Cardiac muscle cell (in vitro differentiated cells and primary cell): ENCODE data around the gene CCDC117. TPM values are rescaled to one million over a fixed set of nuclear protein-coding genes. Genes with fewer than 3 reads are reported as not detected.

Experiments
- DNase-seq, 2 donors: peaks; one replicate each; pipeline versions ENCODE4 v3.0.0 to v3.0.0-alpha.2; 2010 to 2017; ENCODE audit warnings: low read depth in 1 of 2, low spot score in 1 of 2
- H3K27ac ChIP-seq: fragments of 200-600 bp; sonication (generic); 2 replicates; pipeline ENCODE4 v1.5.1; 2016
- H3K27me3 ChIP-seq: fragments of 200-600 bp; sonication (generic); 2 replicates; pipeline ENCODE4 v1.6.0; 2016; ENCODE audit warnings: control low read depth
- H3K36me3 ChIP-seq: fragments of 200-600 bp; sonication (generic); 2 replicates; pipeline ENCODE4 v1.5.1; 2016; ENCODE audit warnings: control low read depth
- H3K4me1 ChIP-seq: fragments of 200-600 bp; sonication (generic); 2 replicates; pipeline ENCODE4 v1.8.1; 2017; ENCODE audit warnings: low read depth, mild to moderate bottlenecking, mixed run types
- H3K4me3 ChIP-seq: fragments of 200-600 bp; sonication (generic); 2 replicates; pipeline ENCODE4 v1.5.1; 2016; ENCODE audit warnings: mild to moderate bottlenecking
- H3K9me3 ChIP-seq: fragments of 200-600 bp; sonication (generic); 2 replicates; pipeline ENCODE4 v1.5.1; 2017; ENCODE audit warnings: low read depth, mild to moderate bottlenecking, control low read depth
- CTCF ChIP-seq: IDR thresholded peaks from 2 replicates; pipeline ENCODE4 v1.5.1; 2012; ENCODE audit warnings: low read depth, mild to moderate bottlenecking, low read length
- polyA plus RNA-seq: library from polyadenylated mRNA; unstranded; fragments of >200 nt; fragmentation: Nextera tagmentation; extraction: Ambion mirVana; gene quantifications from 2 replicates; pipeline ENCODE4 v1.2.1, GENCODE V29; 2016
- total RNA-seq: library from RNA; depleted of rRNA; stranded (reverse); fragments of >200 nt; gene quantifications from 2 replicates; pipeline ENCODE4 v1.2.3, GENCODE V29; 2016

The CCDC117 gene
- total and polyA plus RNA-seq, 2 experiments from 2014 or later: 29.1 to 37.9 TPM

GRCh38 chr22:28774378-28774777 lies 1.9 kb downstream of the CCDC117 start:
- no peak for DNase-seq
- Histone ChIP-seq H3K4me3 (no peak overlapping the region), H3K4me1 (peaks cover 8% of the 10 kb centered on the region), H3K36me3 (peaks cover 5% of the 10 kb centered on the region), H3K27me3 (no peaks in the 10 kb centered on the region), H3K9me3 (no peaks in the 10 kb centered on the region), H3K27ac (no peak overlapping the region)
- TF ChIP-seq CTCF: no peak

DNA sequence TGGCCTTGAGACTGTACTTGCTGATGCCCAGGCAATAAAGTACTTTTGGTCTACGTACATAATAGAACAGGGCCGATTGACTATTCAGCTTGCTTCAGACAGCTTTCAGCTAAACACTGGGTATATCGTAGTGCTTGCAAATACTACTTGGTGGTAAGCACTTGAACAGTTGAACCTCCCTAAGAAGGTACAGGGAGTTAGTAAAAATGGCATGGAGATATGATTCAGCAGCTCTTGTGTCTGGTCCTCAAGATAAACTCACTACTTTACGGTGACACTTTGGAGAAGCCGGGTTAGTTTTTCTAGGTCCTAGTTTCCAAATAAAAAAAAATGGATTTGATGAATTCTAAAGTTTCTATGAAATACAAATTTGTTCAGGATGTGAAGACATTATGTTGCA lies 7.3 kb downstream of the CCDC117 start:
- Histone ChIP-seq H3K36me3 (peaks cover 27% of the 10 kb centered on the region), H3K4me1 (peaks cover 13% of the 10 kb centered on the region), H3K4me3 (no peak overlapping the region), H3K27me3 (no peaks in the 10 kb centered on the region), H3K27ac (peak overlapping the region; percentile 13), H3K9me3 (no peaks in the 10 kb centered on the region)
- no peak for TF ChIP-seq CTCF
- no peak for DNase-seq

DNA sequence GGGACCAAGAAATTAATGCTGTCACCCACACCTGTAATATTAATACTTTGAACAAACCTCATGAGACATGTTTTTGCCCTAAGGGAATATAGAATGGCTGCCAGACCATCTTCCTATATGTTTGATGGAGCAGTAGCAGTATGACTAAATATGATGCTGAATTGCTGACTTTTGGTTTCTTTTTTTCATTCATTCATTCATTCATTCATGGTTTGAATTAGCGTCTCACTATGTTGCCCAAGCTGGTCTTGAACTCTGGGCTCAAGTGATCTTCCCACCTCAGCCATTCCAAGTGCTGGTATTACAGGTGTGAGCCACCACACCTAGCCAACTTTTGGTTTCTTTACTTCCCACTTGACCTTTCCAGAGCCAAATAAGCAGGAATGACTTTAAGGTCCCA lies 7.8 kb downstream of the CCDC117 start:
- Histone ChIP-seq H3K36me3 (peaks cover 32% of the 10 kb centered on the region), H3K4me3 (no peak overlapping the region), H3K27ac (no peak overlapping the region), H3K4me1 (peaks cover 13% of the 10 kb centered on the region), H3K9me3 (no peaks in the 10 kb centered on the region), H3K27me3 (no peaks in the 10 kb centered on the region)
- no peak for TF ChIP-seq CTCF
- DNase-seq: no peak

DNA sequence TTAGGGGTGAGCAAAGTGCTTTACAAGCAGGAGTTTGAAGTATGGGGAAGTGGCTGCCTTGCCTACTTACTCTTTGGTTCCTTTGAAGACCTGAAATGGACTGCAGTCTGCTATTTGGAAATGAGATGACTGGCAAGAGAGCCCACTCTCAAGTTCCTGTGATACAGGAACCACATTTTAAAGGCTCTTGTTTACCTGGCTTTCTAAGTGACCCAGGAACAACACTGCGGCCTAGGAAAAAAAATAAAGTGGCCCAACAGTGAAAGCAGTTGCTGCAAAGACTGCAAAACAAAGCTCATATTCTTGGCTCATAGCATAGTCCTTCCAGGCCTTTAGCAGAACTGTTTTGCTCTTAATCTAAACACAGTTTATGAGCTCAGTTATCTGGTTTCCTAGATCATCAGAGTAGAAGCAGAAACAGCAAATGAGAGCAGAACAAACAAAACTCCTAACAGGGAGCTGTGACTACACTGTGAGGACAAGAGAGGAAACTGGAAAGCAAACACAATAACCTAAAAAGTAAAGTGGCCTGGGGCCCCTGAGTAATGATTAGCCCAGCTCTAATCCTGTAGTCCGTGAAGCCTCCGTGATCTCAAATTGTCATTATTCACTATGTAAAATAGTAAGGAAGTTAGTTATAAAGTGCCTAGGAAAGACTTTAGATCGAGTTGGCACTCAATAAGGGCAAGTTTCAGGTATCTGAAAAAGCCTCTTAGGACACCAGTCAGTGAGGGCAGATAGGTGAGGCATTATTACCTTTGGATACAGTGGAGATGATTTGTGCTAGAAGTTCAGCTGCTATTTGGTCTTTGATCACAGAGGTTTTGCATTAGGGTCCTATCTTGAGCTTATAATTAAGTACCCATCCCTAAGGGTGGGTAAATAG lies 11.5 kb downstream of the CCDC117 start:
- no peaks in the 10 kb centered on the region for H3K27me3 ChIP-seq
- DNase-seq: peak in 1 of 2 donors; percentile 39
- H3K4me3 ChIP-seq: no peak overlapping the region
- peaks cover 8% of the 10 kb centered on the region for H3K4me1 ChIP-seq
- H3K36me3 ChIP-seq: peaks cover 42% of the 10 kb centered on the region
- no peaks in the 10 kb centered on the region for H3K9me3 ChIP-seq
- no peak for TF ChIP-seq CTCF
- H3K27ac ChIP-seq: peak overlapping the region; percentile 78

- peaks cover 31% of the 10 kb centered on the region for H3K36me3 ChIP-seq
- H3K4me1 ChIP-seq: no peaks in the 10 kb centered on the region
Observed at GRCh38 chr22:28788601-28789000, 16.1 kb downstream of the CCDC117 start.

More at GRCh38 chr22:28788601-28789000, 16.1 kb downstream of the CCDC117 start:
- Histone ChIP-seq H3K4me3 (no peak overlapping the region), H3K27ac (no peak overlapping the region), H3K27me3 (no peaks in the 10 kb centered on the region), H3K9me3 (no peaks in the 10 kb centered on the region)
- no peak for DNase-seq
- no peak for TF ChIP-seq CTCF
